Epithelial cell of prostate (primary cell): Measurements from ENCODE around the gene TFCP2L1.
"Not testable (repeated sequence)": the region's sequence is repeated elsewhere in the genome, so short reads cannot be mapped to it uniquely, and the experiment has no call there.

ENCODE experiments used
- DNase-seq: peaks from one replicate; pipeline ENCODE4 v3.0.0-alpha.2; 2011; ENCODE audit warnings: low read depth, low spot score
- H3K27ac ChIP-seq: fragments of 450-650 bp; 2 replicates; pipeline ENCODE4 v1.5.1; 2017; ENCODE audit warnings: mild to moderate bottlenecking

TFCP2L1 gene

DNA sequence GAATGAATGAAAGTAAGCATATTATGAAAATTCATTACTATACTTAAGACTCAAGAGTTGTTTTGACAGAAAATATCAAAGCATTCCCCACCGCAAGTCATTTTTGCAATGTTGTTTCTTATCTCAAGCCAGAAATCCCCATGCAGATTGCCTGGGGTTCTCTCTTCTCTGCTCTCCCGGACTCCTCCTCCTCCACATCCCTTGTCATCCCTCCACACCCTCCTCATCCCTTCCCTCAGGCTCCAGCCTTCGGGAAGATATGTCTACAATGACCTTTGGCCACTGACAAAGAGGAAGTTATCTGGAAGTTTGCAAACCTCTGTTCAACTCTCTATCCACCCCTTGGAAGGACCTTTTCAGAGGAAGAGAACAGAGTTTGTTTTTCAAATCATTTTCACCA lies 11.9 kb downstream of the TFCP2L1 start:
- no peak overlapping the region for H3K27ac ChIP-seq
- no peak for DNase-seq

GRCh38 chr2:121272596-121272995 lies 12.4 kb downstream of the TFCP2L1 start:
- no peak overlapping the region for H3K27ac ChIP-seq
- DNase-seq, result no peak

GRCh38 chr2:121269436-121269835 lies 15.6 kb downstream of the TFCP2L1 start:
- DNase-seq, H3K27ac ChIP-seq: not testable (repeated sequence)

- no peak overlapping the region for H3K27ac ChIP-seq
- no peak for DNase-seq
These were observed 18.4 kb downstream of the TFCP2L1 start for GRCh38 chr2:121266543-121267106.

GRCh38 chr2:121263996-121264715 lies 20.8 kb downstream of the TFCP2L1 start:
- no peak overlapping the region for H3K27ac ChIP-seq
- DNase-seq, result no peak

- H3K27ac ChIP-seq, result no peak overlapping the region
- no peak for DNase-seq
These were observed 24.4 kb downstream of the TFCP2L1 start for GRCh38 chr2:121260370-121261154.

DNA sequence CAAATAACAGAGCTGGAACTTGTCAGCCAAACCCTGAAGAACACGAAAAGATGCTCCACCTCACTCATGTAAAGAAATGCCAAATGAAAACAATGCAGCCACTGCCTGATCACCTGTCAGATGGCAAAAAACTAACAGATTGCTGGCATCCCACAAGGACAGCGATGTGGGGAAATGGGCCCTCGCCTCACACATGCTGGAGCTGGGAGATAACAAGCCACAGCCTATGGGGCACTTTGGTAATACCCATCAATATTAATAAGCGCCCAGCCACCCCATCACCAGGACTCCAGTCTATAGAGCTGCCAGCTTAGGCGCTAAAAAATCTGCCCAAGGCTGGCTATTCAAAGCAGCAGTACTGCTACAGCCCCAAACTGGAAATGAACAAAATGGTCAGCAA lies 27.0 kb downstream of the TFCP2L1 start:
- DNase-seq, result no peak
- H3K27ac ChIP-seq, result no peak overlapping the region

DNA sequence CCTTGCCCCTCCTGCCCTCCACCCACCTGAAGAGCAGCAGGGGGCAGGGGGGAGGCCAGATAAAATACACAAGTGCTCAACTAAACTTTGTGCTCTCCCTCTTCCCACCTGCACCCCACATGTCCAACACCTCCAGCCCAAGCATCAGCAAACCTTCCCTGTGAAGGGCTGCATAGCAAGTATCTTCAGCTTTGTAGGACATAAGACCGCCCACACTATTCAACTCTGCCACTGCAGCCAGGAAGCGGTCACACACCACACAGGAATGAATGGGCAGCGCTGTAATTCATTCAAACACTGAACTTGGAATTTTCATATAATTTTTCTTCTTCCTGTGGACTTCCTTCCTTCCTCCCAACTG lies 27.5 kb downstream of the TFCP2L1 start:
- no peak overlapping the region for H3K27ac ChIP-seq
- DNase-seq, result no peak

- DNase-seq, result no peak
- H3K27ac ChIP-seq, result no peak overlapping the region
These were observed 28.1 kb downstream of the TFCP2L1 start for GRCh38 chr2:121256720-121257479.

DNA sequence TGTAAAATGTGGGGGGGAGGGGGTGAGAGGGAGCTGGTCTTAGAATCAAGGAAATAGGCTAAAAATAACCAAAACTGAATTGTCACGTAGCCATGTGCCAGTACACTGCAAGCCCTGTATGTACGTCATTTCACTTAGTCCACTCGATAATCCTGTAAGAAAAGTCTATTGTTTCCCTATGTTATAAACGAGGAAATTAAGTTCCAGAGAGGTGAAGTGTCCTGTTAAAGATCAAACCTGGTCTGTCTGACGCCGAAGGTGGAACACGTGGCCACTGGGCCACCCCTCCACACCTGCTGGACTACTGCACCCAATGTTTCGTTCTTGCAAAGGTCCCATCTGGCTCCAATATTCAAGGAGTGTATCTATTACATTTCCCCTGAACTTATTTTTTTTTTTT lies 29.6 kb downstream of the TFCP2L1 start:
- no peak overlapping the region for H3K27ac ChIP-seq
- no peak for DNase-seq

GRCh38 chr2:121254748-121255147 lies 30.3 kb downstream of the TFCP2L1 start:
- no peak overlapping the region for H3K27ac ChIP-seq
- DNase-seq, result no peak

DNA sequence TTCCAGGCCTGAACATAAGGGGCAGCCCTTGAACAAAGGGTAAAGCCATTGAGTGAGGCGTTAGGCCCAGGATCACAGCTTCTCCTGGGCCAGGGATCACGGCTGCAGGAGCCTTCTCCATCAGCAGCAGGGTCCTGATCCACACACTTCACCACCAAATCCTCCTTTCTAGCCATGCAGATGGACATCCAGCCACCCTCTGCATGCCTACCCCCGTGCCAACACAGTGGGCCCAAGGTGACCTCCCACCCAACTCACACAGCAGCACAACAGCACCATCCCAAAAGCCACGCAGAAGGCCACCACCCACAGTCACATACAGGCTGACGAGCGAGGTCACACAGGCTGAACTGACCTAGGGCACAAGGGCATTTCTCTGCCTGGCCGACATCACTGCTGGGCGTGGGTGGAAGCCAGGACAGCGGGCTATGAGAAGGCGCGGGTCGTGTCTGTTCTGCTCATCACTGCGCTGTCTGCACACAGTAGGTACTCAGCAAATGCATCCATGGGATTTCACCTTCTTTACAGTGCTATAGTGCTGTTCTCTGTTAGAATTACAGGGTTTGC lies 31.2 kb downstream of the TFCP2L1 start:
- no peak for DNase-seq
- H3K27ac ChIP-seq, result no peak overlapping the region

DNA sequence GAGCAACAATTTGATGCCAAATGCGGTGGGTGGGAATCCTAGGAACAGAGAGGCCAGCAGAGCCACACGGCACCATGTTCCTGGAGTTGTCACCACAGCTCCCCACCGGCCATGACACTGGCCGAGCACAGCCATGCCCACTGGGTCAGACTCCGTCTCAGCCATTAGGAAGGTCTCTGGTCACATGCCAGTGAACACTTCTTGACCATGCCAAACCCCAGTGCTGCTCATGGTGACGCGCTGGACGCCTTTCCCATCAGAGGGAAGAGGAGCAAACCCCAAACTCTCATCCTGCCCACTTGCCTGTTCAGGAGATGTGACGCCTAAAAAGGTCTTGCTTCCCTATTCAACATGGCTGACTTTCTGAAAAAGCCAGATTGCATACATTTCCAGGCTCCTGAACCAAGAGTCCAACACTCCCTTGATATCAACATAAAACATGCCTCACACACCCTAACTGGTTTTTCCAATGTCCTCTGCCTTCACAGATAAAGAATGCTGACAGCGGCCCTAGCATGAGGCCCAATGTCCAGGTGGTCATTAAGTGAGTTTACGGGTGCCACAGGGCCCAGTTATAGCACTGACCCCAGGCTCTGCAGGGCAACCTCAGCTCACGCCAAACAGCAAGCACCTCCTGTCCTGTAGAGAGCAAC lies 31.9 kb downstream of the TFCP2L1 start:
- no peak for DNase-seq
- no peak overlapping the region for H3K27ac ChIP-seq

- H3K27ac ChIP-seq, result no peak overlapping the region
- no peak for DNase-seq
These were observed 33.5 kb downstream of the TFCP2L1 start for GRCh38 chr2:121251497-121251896.

GRCh38 chr2:121248766-121249343 lies 36.1 kb downstream of the TFCP2L1 start:
- H3K27ac ChIP-seq, result no peak overlapping the region
- DNase-seq, result no peak

DNA sequence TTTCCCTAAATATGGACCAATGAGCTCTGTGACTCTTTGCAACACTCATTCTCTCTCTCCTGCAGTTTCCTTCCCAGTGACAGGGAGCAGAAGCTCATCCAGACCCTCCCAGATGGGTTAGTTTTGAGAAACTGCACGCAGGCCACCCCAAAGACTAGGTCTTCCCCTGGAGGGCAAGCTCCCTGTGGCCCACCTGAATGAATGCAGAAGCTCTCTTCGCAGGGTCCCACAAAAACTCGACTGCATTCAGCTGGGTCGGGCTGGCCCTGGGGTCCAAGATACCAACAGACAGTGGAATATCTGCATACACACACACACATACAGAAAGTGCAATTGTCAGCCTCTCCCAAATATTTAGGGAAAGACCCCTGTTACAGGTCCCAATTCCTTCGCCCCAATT lies 37.0 kb downstream of the TFCP2L1 start:
- H3K27ac ChIP-seq, result no peak overlapping the region
- no peak for DNase-seq

GRCh38 chr2:121247534-121247933 lies 37.5 kb downstream of the TFCP2L1 start:
- H3K27ac ChIP-seq, result no peak overlapping the region
- DNase-seq, result no peak

DNA sequence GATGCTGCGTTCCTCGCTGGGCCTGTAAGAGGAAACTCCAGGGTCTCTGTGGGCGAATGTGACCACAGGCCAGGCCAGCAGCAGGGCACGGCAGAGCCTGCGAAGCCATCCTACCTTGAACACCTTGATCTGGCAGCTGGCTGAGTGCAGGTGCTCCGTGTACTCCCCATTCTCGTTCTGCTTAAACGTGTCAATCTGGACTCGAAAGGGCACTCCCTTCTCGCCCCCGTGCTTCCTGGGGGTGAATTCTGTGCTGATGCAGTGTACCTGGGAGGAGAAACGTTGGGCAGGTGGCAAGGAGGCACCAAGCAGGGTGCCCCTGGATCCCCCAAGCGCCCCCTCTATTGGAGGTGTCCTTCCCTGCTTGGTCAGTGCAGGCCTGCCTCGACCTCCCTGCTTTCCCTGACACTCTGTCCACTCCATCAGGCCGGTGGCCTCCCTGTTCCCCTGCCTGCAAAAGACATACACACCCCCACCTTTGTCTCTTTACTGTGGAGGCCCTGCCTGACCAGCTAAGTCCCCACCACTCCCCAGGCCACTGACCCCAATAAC lies 38.2 kb downstream of the TFCP2L1 start:
- DNase-seq, result no peak
- H3K27ac ChIP-seq, result no peak overlapping the region

- H3K27ac ChIP-seq, result no peak overlapping the region
- no peak for DNase-seq
These were observed 39.1 kb downstream of the TFCP2L1 start for GRCh38 chr2:121245913-121246312.
